Testis (tissue), 5 donors: ENCODE measurements around the gene ZNF84. TPM values are rescaled to one million over a fixed set of nuclear protein-coding genes. Genes with fewer than 3 reads are reported as not detected.

ENCODE experiments used
- DNase-seq: peaks from one replicate; pipeline ENCODE4 v3.0.0-alpha.2; 2019
- H3K27ac ChIP-seq, 2 donors: fragments of 200-600 bp; sonication (generic); one replicate each; pipeline ENCODE4 v1.5.1; 2019
- H3K27me3 ChIP-seq: fragments of 200-600 bp; sonication (generic); one replicate; pipeline ENCODE4 v1.5.1; 2019
- H3K36me3 ChIP-seq: fragments of 200-600 bp; sonication (generic); one replicate; pipeline ENCODE4 v1.5.1; 2017; ENCODE audit warnings: low read depth; ENCODE audit errors: missing control alignments
- H3K4me1 ChIP-seq: fragments of 200-600 bp; sonication (generic); one replicate; pipeline ENCODE4 v1.5.1; 2019
- H3K4me3 ChIP-seq, 2 donors: fragments of 200-600 bp; sonication (generic); one replicate each; pipeline ENCODE4 v1.5.1; 2017 to 2019
- H3K9me3 ChIP-seq: fragments of 200-600 bp; sonication (generic); one replicate; pipeline ENCODE4 v1.5.1; 2017
- POLR2A ChIP-seq: fragments of 450-650 bp; IDR thresholded peaks from one replicate; pipeline ENCODE4 v1.6.1; 2017; ENCODE audit warnings: antibody characterized with exemption, mild to moderate bottlenecking, moderate library complexity
- WGBS, 2 donors: methylation state at CpG; one replicate each; pipeline ENCODE4 v1.1.5; 2018; 5-methylcytosine and 5-hydroxymethylcytosine counted together
- intact Hi-C: fragments of 100-400 bp; cut with DNase I; formaldehyde crosslinking; loops from one replicate; pipeline ENCODE4 v1.15.1; 2023; ENCODE audit warnings: low total_unique reads
- long read RNA-seq, 2 donors: transcript quantifications; one replicate each; lab custom pipeline, GENCODE V29; 2026
- polyA plus RNA-seq: library from polyadenylated mRNA; stranded (reverse); fragments of 350-450 nt; fragmentation: Illumina TruSeq; extraction: RNeasy Lipid Tissue Mini Kit (QIAGEN cat#74804); gene quantifications from one replicate; pipeline ENCODE4 v1.2.3, GENCODE V29; 2014; ENCODE audit warnings: low read depth, low replicate concordance; ENCODE audit not compliant: insufficient read depth
- total RNA-seq, 2 donors: library from RNA; depleted of rRNA; stranded (reverse); fragments of >200 nt; gene quantifications; one replicate each; pipeline ENCODE4 v1.2.3, GENCODE V29; 2016
- TF ChIP-seq, protein P1 (sequence below), 3 experiments: fragments of 450-650 bp in 2 of 3; fragments of 200-600 bp in 1 of 3; sonication (generic) in 1 of 3; IDR thresholded peaks; one replicate each; pipeline ENCODE4 v1.5.1; 2016 to 2019; ENCODE audit warnings: antibody characterized with exemption in 3 of 3, mild to moderate bottlenecking in 2 of 3, moderate library complexity in 1 of 3

The ZNF84 gene
- total RNA-seq, result 10 to 100 TPM; 37.2 to 45.5 TPM
- polyA plus RNA-seq, result 19.3 TPM
- long read RNA-seq, donor 1, transcript ZNF84-208 (5 exons, 3,237 nt), result major isoform, 8 of 12 reads
- long read RNA-seq, donor 1, partial matches to known transcripts, result 0 of 12 reads
- long read RNA-seq, donor 1, other reads (novel, unspliced or antisense), result 0 of 12 reads
- long read RNA-seq, donor 2, partial matches to known transcripts, result 0 of 4 reads
- long read RNA-seq, donor 2, other reads (novel, unspliced or antisense), result 0 of 4 reads

DNA sequence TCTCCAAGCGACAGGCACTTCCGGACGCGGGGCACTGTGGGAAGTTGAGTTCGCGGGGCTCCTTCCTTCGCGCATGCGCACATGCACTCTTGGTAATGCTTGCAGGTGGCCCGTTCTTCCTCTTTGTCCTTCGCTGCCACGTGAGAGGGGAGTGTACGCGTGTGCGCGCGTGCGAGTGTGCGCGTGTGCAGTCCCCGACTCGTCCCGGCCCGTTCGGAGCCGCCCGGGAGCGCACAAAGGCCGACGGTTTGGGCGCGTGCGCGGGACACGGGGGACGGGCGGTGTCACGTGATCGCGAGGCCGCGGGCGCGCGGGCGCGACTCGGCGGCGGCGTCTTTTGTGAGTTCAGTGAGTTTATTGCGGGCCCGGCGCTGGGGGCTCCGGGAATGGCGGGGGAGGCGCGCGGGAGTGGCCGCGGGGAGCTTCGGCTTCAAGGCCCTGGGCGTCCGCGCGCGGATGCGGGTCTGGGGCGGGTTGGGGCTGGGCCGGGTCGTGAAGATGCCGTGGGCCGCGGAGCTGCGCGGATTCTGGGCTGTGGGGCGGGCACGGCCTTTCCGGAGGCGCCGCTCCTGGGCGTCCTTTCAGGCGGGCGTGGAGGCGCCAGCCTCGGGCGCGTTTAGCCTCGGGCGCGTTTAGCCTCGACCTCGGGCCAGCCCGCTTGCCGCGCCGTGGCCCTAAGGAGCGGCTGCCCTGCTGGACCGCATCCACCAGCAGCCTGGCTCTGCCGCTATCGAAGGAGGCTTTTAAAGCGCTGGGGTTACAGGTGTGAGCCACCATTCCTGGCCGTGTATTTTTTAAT is at the start of gene ZNF84:
TSS of gene ZNF84 (plus strand) at position 303 of the 799 bp plus-strand sequence. CDS start 3,959 bp downstream, outside the sequence.
- H3K36me3 ChIP-seq, result no peaks in the 10 kb centered on the region
- no peaks in the 10 kb centered on the region for H3K9me3 ChIP-seq
- no peak for TF ChIP-seq POLR2A
- TF ChIP-seq, protein P1, sequence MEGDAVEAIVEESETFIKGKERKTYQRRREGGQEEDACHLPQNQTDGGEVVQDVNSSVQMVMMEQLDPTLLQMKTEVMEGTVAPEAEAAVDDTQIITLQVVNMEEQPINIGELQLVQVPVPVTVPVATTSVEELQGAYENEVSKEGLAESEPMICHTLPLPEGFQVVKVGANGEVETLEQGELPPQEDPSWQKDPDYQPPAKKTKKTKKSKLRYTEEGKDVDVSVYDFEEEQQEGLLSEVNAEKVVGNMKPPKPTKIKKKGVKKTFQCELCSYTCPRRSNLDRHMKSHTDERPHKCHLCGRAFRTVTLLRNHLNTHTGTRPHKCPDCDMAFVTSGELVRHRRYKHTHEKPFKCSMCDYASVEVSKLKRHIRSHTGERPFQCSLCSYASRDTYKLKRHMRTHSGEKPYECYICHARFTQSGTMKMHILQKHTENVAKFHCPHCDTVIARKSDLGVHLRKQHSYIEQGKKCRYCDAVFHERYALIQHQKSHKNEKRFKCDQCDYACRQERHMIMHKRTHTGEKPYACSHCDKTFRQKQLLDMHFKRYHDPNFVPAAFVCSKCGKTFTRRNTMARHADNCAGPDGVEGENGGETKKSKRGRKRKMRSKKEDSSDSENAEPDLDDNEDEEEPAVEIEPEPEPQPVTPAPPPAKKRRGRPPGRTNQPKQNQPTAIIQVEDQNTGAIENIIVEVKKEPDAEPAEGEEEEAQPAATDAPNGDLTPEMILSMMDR (IDR thresholded peaks at IDR 0.05), result no peak
- intact Hi-C loops, result no loop called here
- H3K4me1 ChIP-seq, result no peaks in the 10 kb centered on the region
- H3K4me3 ChIP-seq, result peak within 1 kb of the TSS; percentile 75 to 90
- WGBS, 2 donors, result 0 to 1% methylated on average over 56 to 61 of the region's 103 CpGs
- DNase-seq, result peak; percentile 96
- no peaks in the 10 kb centered on the region for H3K27me3 ChIP-seq
- H3K27ac ChIP-seq, result peak within 1 kb of the TSS; percentile 94 to 97

DNA sequence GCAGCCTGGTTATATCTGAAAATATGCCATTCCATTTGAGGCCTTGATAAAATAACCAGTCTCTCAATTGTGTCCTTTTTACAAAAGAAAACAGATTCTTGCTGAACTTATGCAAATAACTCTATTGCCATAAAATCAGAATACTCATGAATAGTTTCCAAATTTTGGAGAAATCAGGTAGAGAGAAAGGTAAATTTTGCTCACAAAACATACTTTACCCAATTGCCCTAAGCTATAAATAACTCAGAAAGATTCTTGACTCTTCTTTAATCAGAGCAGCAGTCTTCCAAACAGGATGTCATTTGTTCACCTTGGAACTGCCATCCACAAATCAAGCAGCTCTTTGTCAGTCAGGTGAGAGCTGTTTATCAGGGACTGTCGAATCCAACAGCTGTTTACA is 38.6 kb upstream of the ZNF84 start:
- TF ChIP-seq POLR2A, result no peak
- TF ChIP-seq, protein P1 (IDR thresholded peaks at IDR 0.05), result no peak

DNA sequence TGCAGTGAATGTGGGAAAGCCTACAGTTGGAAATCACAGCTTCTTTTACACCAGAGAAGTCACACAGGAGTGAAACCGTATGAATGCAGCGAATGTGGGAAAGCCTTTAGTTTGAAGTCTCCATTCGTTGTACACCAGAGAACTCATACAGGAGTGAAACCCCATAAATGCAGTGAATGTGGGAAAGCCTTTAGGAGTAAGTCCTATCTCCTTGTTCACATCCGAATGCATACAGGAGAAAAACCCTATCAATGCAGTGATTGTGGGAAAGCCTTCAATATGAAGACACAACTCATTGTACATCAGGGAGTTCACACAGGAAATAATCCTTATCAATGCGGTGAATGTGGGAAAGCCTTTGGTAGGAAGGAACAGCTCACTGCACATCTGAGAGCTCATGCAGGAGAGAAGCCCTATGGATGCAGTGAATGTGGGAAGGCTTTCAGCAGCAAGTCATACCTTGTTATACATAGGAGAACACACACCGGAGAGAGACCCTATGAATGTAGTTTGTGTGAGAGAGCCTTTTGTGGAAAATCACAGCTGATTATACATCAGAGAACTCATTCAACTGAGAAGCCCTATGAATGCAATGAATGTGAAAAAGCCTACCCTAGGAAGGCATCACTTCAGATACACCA is 26.5 kb upstream of the ZNF84 start:
- H3K4me1 ChIP-seq, result no peaks in the 10 kb centered on the region
- H3K36me3 ChIP-seq, result peaks cover 3% of the 10 kb centered on the region
- H3K27me3 ChIP-seq, result no peaks in the 10 kb centered on the region
- H3K9me3 ChIP-seq, result peaks cover 4% of the 10 kb centered on the region
- H3K4me3 ChIP-seq, result no peak overlapping the region
- DNase-seq, result no peak
- intact Hi-C loops, result no loop called here
- no peak overlapping the region for H3K27ac ChIP-seq
- no peak for TF ChIP-seq POLR2A
- TF ChIP-seq, protein P1 (IDR thresholded peaks at IDR 0.05), result no peak
- 94 to 95% methylated on average over 6 of the region's 6 CpGs for WGBS, 2 donors

More for the DNA sequence above, 38.6 kb upstream of the ZNF84 start:
- Histone ChIP-seq H3K27me3 (no peaks in the 10 kb centered on the region), H3K9me3 (no peaks in the 10 kb centered on the region), H3K36me3 (no peaks in the 10 kb centered on the region), H3K4me3 (no peak overlapping the region), H3K27ac (no peak overlapping the region), H3K4me1 (no peaks in the 10 kb centered on the region)
- 0 to 39% methylated on average over 1 of the region's 1 CpG for WGBS, 2 donors
- DNase-seq, result no peak
- intact Hi-C loops, result no loop called here

DNA sequence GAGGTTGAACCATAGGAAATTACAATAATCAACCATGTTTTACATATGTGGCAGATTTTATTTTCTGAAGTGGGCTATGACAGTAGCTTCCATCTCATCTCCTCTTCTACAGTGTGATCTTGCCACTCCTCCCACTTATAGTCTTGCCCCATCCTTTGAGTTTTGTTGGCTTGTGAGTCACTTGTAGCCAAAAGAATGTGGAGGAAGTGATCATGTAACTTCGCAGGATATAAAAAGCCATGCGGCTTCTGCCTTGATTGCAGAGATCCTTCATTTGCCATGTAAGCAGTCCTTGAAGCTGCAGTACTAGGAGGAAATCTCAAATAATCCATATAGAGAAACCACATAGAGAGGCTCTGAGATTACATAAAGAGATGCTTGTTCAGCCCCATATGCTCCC is 13.7 kb upstream of the ZNF84 start:
- no peak for TF ChIP-seq POLR2A
- TF ChIP-seq, protein P1 (IDR thresholded peaks at IDR 0.05), result no peak
- intact Hi-C loops, result no loop called here
- no peaks in the 10 kb centered on the region for H3K9me3 ChIP-seq
- no peaks in the 10 kb centered on the region for H3K36me3 ChIP-seq
- no peaks in the 10 kb centered on the region for H3K4me1 ChIP-seq
- 84 to 97% methylated on average over 2 of the region's 2 CpGs for WGBS, 2 donors
- DNase-seq, result no peak
- H3K4me3 ChIP-seq, result no peak overlapping the region
- no peak overlapping the region for H3K27ac ChIP-seq
- H3K27me3 ChIP-seq, result no peaks in the 10 kb centered on the region
